PC-9 (cell line): ENCODE data around the gene OR11H12. TPM values are rescaled to one million over a fixed set of nuclear protein-coding genes. Genes with fewer than 3 reads are reported as not detected.
"Not testable (repeated sequence)": the region's sequence is repeated elsewhere in the genome, so short reads cannot be mapped to it uniquely, and the experiment has no call there.

Experiments used
- Bru-seq: library from RNA; stranded (reverse); fragments of 400-500 nt; gene quantifications from one replicate; lab custom pipeline; 2021; lab: Mats Ljungman, UMichigan
- BruChase-seq, 2 experiments: library from RNA; stranded (reverse); fragments of 400-500 nt; gene quantifications; one replicate each; lab custom pipeline; 2021; lab: Mats Ljungman, UMichigan
- BruUV-seq: library from RNA; stranded (reverse); fragments of 400-500 nt; replicated peaks from 2 replicates; lab custom pipeline; 2021; lab: Mats Ljungman, UMichigan
- CTCF ChIA-PET: fragments of 300-600 bp; sonication (Branson Sonifier 250); formaldehyde crosslinking; loops from one replicate; lab custom pipeline; 2022; ENCODE audit warnings: antibody characterized with exemption; lab: Charles Lee
- POLR2A ChIA-PET: fragments of 300-600 bp; sonication (Branson Sonifier 250); formaldehyde crosslinking; loops from one replicate; lab custom pipeline; 2022; ENCODE audit warnings: antibody characterized with exemption; ENCODE audit not compliant: unreplicated experiment; lab: Charles Lee
- DNase-seq, 2 experiments: peaks; one replicate each; pipeline versions ENCODE4 v3.0.0 to v3.0.0-alpha.2; 2015 to 2022; ENCODE audit warnings: mixed read lengths in 1 of 2
- H2AFZ ChIP-seq: fragments of 200-600 bp; sonication (generic); 2 replicates; pipeline ENCODE4 v1.8.1; 2017; ENCODE audit warnings: antibody characterized with exemption
- H3F3A ChIP-seq: fragments of 200-600 bp; sonication (generic); 2 replicates; pipeline ENCODE4 v1.8.1; 2017; ENCODE audit warnings: antibody characterized with exemption, mild to moderate bottlenecking, low read depth; ENCODE audit not compliant: insufficient read depth
- H3K27ac ChIP-seq: fragments of 200-600 bp; sonication (generic); 2 replicates; pipeline ENCODE4 v1.6.1; 2016; ENCODE audit warnings: mixed run types
- H3K27me3 ChIP-seq: fragments of 200-600 bp; sonication (generic); 2 replicates; pipeline ENCODE4 v1.6.1; 2016; ENCODE audit warnings: low read depth, mixed run types; ENCODE audit not compliant: insufficient read depth
- H3K36me3 ChIP-seq: fragments of 200-600 bp; sonication (generic); 2 replicates; pipeline ENCODE4 v1.6.1; 2016; ENCODE audit warnings: low read depth, mixed run types
- H3K4me1 ChIP-seq: fragments of 200-600 bp; sonication (generic); replicated peaks from 2 replicates; pipeline ENCODE4 v1.6.1; 2016; ENCODE audit warnings: mixed run types; ENCODE audit not compliant: insufficient read depth
- H3K4me2 ChIP-seq: fragments of 200-600 bp; sonication (generic); 2 replicates; pipeline ENCODE4 v1.6.1; 2017; ENCODE audit warnings: mixed run types
- H3K4me3 ChIP-seq: fragments of 200-600 bp; sonication (generic); 2 replicates; pipeline ENCODE4 v1.6.1; 2016; ENCODE audit warnings: mixed run types
- H3K79me2 ChIP-seq: fragments of 200-600 bp; sonication (generic); 2 replicates; pipeline ENCODE4 v1.6.1; 2017; ENCODE audit warnings: low read depth, mixed run types
- H3K9me2 ChIP-seq: fragments of 200-600 bp; sonication (generic); 2 replicates; pipeline ENCODE4 v1.8.1; 2017; ENCODE audit warnings: mild to moderate bottlenecking; ENCODE audit not compliant: insufficient read depth
- H3K9me3 ChIP-seq: fragments of 200-600 bp; sonication (generic); 2 replicates; pipeline ENCODE4 v1.8.1; 2016; ENCODE audit warnings: low read depth; ENCODE audit not compliant: insufficient read depth
- H4K20me1 ChIP-seq: fragments of 200-600 bp; sonication (generic); 2 replicates; pipeline ENCODE4 v1.8.1; 2017; ENCODE audit not compliant: insufficient read depth
- intact Hi-C: fragments of 100-400 bp; cut with micrococcal nuclease; formaldehyde crosslinking; loops from one replicate; pipeline ENCODE4 v1.10.0; 2022; ENCODE audit not compliant: unreplicated experiment
- long read RNA-seq: library from polyadenylated mRNA; stranded (forward); transcript quantifications from one replicate; pipeline ENCODE4 v2.0.0, GENCODE V29; 2022
- total RNA-seq: library from RNA; stranded (reverse); gene quantifications from 2 replicates; pipeline ENCODE4 v1.2.3, GENCODE V29; 2021

OR11H12 gene
- total RNA-seq, result not detected in 2 replicates
- not detected for Bru-seq, nascent RNA
- not detected for BruChase-seq, experiment 1, labeled RNA remaining after a 2-hour chase
- BruChase-seq, experiment 2, labeled RNA remaining after a 6-hour chase, result not detected
- long read RNA-seq, result 0 reads

DNA sequence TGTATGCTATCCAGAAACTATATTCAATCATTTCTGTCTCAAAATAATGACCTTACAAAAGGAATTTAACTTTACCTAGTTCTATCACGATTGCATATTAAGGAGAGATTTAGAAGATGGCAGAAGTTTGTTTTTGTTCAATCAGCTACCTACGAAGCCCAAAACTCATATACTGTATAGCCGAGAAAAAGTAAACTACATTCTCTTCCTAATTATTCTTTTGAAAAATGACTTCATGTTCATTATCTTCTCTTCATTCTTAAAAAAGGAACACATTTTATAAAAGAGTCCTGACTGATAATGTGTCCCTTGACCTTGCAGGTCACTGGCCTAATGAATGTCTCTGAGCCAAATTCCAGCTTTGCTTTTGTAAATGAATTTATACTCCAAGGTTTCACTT is at the start of gene OR11H12:
Gene OR11H12, plus strand, starts transcription at position 301 of the 400 bp plus-strand sequence. Its CDS starts 0 bp downstream, at position 301.
- H3K36me3 ChIP-seq, H3K9me2 ChIP-seq, H3F3A ChIP-seq, H3K27ac ChIP-seq, H2AFZ ChIP-seq, H4K20me1 ChIP-seq, CTCF ChIA-PET, DNase-seq, intact Hi-C loops, H3K9me3 ChIP-seq, H3K4me3 ChIP-seq, H3K4me1 ChIP-seq, POLR2A ChIA-PET, H3K27me3 ChIP-seq, H3K79me2 ChIP-seq, BruUV-seq, H3K4me2 ChIP-seq: not testable (repeated sequence)

- H3K4me1 ChIP-seq, H3K4me2 ChIP-seq, BruUV-seq, POLR2A ChIA-PET, H3K36me3 ChIP-seq, H4K20me1 ChIP-seq, H3K4me3 ChIP-seq, H3K9me3 ChIP-seq, H3K27ac ChIP-seq, H3K9me2 ChIP-seq, CTCF ChIA-PET, DNase-seq, H3K27me3 ChIP-seq, H3K79me2 ChIP-seq, intact Hi-C loops, H2AFZ ChIP-seq, H3F3A ChIP-seq: not testable (repeated sequence)
Observed at GRCh38 chr14:18582908-18583307, 18.0 kb upstream of the OR11H12 start.

DNA sequence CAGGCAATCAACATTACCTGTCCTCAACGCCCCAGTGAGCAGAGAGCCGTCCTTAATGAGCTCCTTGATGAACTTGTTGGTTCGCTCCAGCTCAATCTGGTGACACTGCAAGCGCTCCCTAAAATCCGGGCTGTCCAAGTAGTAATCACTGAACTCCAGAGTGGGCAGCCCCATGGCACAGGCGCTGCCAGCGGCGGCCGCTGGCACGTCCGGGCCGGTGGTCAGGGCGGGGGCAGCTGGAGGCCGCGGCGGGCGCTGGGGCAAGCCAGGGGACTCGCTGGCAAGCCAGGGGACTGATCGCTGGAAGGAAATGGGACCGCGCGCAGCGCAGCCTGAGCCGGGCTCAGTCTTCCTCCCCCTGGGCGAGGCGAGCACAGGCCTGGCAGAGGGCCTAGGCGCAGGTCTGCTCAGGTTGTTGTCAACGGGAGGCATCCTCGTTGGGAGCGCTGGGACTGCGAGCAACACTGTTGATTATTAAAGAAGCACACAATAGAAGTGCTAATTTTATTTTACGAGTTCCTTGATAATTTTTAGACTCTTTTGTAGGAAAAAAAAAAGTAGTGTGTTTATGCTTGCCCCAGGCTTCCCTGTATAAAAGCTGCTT is 25.8 kb downstream of the OR11H12 start:
- CTCF ChIA-PET, H3K4me1 ChIP-seq, intact Hi-C loops, POLR2A ChIA-PET, H3K79me2 ChIP-seq, H3K27me3 ChIP-seq, H3K4me2 ChIP-seq, H3K4me3 ChIP-seq, H3K9me2 ChIP-seq, H3K27ac ChIP-seq, H2AFZ ChIP-seq, H4K20me1 ChIP-seq, DNase-seq, H3F3A ChIP-seq, H3K9me3 ChIP-seq, H3K36me3 ChIP-seq, BruUV-seq: not testable (repeated sequence)

DNA sequence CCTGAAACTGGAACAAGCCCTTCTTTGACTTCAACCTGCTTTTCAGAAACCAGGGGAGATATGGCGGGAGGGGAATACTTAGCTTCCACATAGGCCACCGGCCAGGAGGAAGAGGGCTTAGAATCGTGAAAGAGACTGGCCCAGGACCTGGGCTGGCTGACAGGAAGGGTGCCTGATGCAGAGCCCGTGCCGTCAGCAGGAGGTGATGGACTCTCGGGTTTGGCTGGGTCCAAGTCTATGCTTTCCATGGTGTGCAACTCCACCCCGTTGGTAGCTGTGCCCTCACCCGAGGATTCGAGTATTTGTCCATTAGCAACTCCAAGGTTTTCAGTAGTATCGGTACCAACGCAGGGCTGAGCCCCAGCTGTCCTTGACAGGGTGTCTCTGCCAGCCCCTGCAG is 35.1 kb downstream of the OR11H12 start:
- H3K9me2 ChIP-seq, H3K27me3 ChIP-seq, DNase-seq, H2AFZ ChIP-seq, intact Hi-C loops, CTCF ChIA-PET, H3K4me2 ChIP-seq, BruUV-seq, POLR2A ChIA-PET, H3K27ac ChIP-seq, H3K4me3 ChIP-seq, H3F3A ChIP-seq, H3K79me2 ChIP-seq, H4K20me1 ChIP-seq, H3K4me1 ChIP-seq, H3K9me3 ChIP-seq, H3K36me3 ChIP-seq: not testable (repeated sequence)

- CTCF ChIA-PET, H3K9me2 ChIP-seq, H4K20me1 ChIP-seq, H3K4me2 ChIP-seq, POLR2A ChIA-PET, intact Hi-C loops, BruUV-seq, H3K79me2 ChIP-seq, H3F3A ChIP-seq, H3K36me3 ChIP-seq, DNase-seq, H3K27ac ChIP-seq, H2AFZ ChIP-seq, H3K4me3 ChIP-seq, H3K9me3 ChIP-seq, H3K4me1 ChIP-seq, H3K27me3 ChIP-seq: not testable (repeated sequence)
Observed at GRCh38 chr14:18638032-18638431, 37.1 kb downstream of the OR11H12 start.

DNA sequence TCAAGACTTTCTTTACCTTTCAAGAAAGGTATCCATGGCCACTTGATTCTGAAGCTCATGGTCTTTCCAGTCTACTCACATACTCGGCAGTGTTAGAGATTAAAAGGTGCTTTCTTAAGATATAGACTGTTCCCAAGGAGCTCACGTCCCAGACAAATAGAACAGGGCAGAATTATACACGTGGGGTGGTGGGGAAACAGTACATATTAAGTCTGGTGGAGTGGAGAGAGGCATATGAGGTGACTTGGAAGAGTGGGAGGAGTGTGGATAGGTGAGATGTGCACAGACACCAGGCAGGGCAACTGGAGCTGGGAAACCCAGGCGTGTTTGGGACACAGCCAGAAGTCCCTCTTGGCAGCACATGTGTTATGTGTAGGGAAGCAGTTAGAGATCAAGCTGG is 37.9 kb downstream of the OR11H12 start:
- DNase-seq, intact Hi-C loops, CTCF ChIA-PET: not testable (repeated sequence)

GRCh38 chr14:18646075-18646730 is 45.3 kb downstream of the OR11H12 start:
- POLR2A ChIA-PET, H3K4me3 ChIP-seq, H3K4me1 ChIP-seq, H3K27ac ChIP-seq, H2AFZ ChIP-seq, H4K20me1 ChIP-seq, intact Hi-C loops, H3K9me2 ChIP-seq, H3K27me3 ChIP-seq, DNase-seq, H3K9me3 ChIP-seq, H3K79me2 ChIP-seq, BruUV-seq, H3F3A ChIP-seq, CTCF ChIA-PET, H3K4me2 ChIP-seq, H3K36me3 ChIP-seq: not testable (repeated sequence)

More for the DNA sequence above, 37.9 kb downstream of the OR11H12 start:
- H3K27me3 ChIP-seq, H4K20me1 ChIP-seq, H3K4me2 ChIP-seq, H3K36me3 ChIP-seq, H3K4me1 ChIP-seq, H3F3A ChIP-seq, H3K9me2 ChIP-seq, H2AFZ ChIP-seq, H3K79me2 ChIP-seq, H3K9me3 ChIP-seq, H3K27ac ChIP-seq, POLR2A ChIA-PET, H3K4me3 ChIP-seq, BruUV-seq: not testable (repeated sequence)
